Stimulated activated CD4-positive, alpha-beta T cell treated with anti-CD3 and anti-CD28 coated beads, Interleukin-2, amount 100 ng/mL, for 4 hours (primary cell): ENCODE measurements around the gene IHH.
A peak's percentile ranks its signal among the peaks of the same experiment; 100 is the strongest.

Experiments used
- DNase-seq: peaks from one replicate; pipeline ENCODE4 v3.0.0-alpha.2; 2020; ENCODE audit warnings: low read depth

Gene IHH

GRCh38 chr2:219060821-219061791 lies at the start of gene IHH:
TSS of gene IHH (minus strand) at chr2:219060921. CDS start at chr2:219060467, 454 bp downstream.
- no peak for DNase-seq

GRCh38 chr2:219109471-219109870 lies 48.8 kb upstream of the IHH start:
- peak; percentile 47 for DNase-seq

- DNase-seq = no peak
Observed at GRCh38 chr2:219107758-219108157, 47.0 kb upstream of the IHH start.

GRCh38 chr2:219106251-219106650 lies 45.5 kb upstream of the IHH start:
- no peak for DNase-seq

- DNase-seq = no peak
Observed at GRCh38 chr2:219104107-219105035, 43.6 kb upstream of the IHH start.

GRCh38 chr2:219099329-219099728 lies 38.6 kb upstream of the IHH start:
- DNase-seq = no peak

- no peak for DNase-seq
Observed at GRCh38 chr2:219095406-219095935, 34.8 kb upstream of the IHH start.

GRCh38 chr2:219094171-219094570 lies 33.5 kb upstream of the IHH start:
- DNase-seq = no peak

GRCh38 chr2:219090436-219091299 lies 29.9 kb upstream of the IHH start:
- DNase-seq = no peak

- no peak for DNase-seq
Observed at GRCh38 chr2:219089330-219089729, 28.6 kb upstream of the IHH start.

- DNase-seq = no peak
Observed at GRCh38 chr2:219087848-219088247, 27.1 kb upstream of the IHH start.

GRCh38 chr2:219087361-219087760 lies 26.6 kb upstream of the IHH start:
- DNase-seq = no peak

- no peak for DNase-seq
Observed at GRCh38 chr2:219086196-219086595, 25.5 kb upstream of the IHH start.

- no peak for DNase-seq
Observed at GRCh38 chr2:219084791-219085190, 24.1 kb upstream of the IHH start.

GRCh38 chr2:219082332-219082958 lies 21.7 kb upstream of the IHH start:
- no peak for DNase-seq

- DNase-seq = no peak
Observed at GRCh38 chr2:219081701-219082331, 21.1 kb upstream of the IHH start.

- no peak for DNase-seq
Observed at GRCh38 chr2:219081096-219081495, 20.4 kb upstream of the IHH start.

GRCh38 chr2:219079417-219079816 lies 18.7 kb upstream of the IHH start:
- no peak for DNase-seq

- no peak for DNase-seq
Observed at GRCh38 chr2:219078951-219079350, 18.2 kb upstream of the IHH start.

- no peak for DNase-seq
Observed at GRCh38 chr2:219078126-219078525, 17.4 kb upstream of the IHH start.
